NCI-H510A (cell line): ENCODE data around the gene HES2.
"Not testable (repeated sequence)": the region's sequence is repeated elsewhere in the genome, so short reads cannot be mapped to it uniquely, and the experiment has no call there.

Experiments used
- DNase-seq: peaks from one replicate; lab custom pipeline; 2025; lab: John Stamatoyannopoulos, UW

Gene HES2

GRCh38 chr1:6389971-6390370, 29.7 kb downstream of the HES2 start:
- DNase-seq: peak; percentile 65

DNA sequence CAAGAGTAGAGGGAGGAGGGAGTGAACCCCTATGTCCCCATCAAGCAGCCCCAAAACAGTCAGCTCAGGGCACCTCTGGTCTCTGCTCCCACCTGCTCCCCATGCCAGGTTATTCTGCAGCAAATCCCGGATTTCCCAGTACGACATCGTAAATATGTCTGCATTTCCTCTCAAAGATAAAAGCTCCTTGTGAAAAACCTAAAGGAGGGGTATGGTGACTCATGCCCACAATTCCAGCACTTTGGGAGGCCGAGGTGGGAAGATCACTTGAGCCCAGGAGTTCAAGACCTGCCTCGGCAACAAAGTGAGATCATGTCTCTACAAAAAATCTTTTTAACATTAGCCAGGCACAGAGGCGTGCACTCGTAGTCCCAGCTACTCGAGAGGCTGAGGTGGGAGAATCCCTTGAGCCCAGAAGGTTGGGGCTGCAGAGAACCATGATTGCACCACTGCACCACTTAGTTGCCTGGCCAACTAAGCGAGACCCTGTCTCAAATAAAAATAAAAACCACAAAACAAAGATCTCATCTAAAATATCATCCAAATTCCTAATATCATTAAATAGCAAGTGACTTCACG, 33.3 kb downstream of the HES2 start:
- no peak for DNase-seq

GRCh38 chr1:6385488-6386191, 34.1 kb downstream of the HES2 start:
- peak; percentile 98 for DNase-seq

DNA sequence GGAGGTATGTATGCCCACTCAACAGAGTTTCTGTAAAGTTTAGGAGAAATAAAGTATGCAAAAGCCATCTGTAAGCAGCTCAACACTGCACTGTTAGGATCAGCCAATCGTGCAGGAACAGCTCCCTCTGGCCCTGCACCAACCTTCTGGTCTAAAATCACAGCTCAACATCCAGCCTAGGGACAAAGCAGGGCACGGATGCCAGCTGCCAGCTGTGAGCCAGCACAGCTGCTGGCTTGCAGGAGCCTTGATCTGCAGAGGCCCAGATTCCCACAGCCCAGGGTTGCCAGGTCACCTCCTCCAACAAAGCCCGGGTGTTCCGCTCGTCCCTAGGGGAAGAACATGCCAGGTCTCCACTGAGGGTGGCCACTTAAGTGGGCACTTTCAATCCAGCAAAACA, 34.8 kb downstream of the HES2 start:
- no peak for DNase-seq

DNA sequence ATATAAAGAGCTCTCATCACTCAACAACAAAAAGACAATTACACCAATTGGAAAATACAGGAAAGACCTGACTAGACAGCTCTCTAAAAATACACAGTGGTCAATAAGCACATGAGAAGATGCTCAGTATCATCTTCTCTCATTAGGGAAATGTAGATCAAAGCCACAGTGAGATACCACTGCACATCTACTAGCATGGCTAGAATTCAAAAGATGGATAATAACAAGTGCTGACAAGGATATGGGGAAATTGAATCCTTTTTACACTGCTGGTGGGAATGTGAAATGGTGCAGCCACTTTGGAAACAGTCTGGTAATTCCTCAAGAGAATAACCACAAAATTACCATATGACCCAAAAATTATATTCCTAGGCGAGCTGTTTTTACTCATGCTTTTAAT, 35.6 kb downstream of the HES2 start:
- no peak for DNase-seq

- no peak for DNase-seq
Observed at GRCh38 chr1:6380037-6380436, 39.7 kb downstream of the HES2 start.

- no peak for DNase-seq
Observed at GRCh38 chr1:6378096-6378746, 41.5 kb downstream of the HES2 start.

DNA sequence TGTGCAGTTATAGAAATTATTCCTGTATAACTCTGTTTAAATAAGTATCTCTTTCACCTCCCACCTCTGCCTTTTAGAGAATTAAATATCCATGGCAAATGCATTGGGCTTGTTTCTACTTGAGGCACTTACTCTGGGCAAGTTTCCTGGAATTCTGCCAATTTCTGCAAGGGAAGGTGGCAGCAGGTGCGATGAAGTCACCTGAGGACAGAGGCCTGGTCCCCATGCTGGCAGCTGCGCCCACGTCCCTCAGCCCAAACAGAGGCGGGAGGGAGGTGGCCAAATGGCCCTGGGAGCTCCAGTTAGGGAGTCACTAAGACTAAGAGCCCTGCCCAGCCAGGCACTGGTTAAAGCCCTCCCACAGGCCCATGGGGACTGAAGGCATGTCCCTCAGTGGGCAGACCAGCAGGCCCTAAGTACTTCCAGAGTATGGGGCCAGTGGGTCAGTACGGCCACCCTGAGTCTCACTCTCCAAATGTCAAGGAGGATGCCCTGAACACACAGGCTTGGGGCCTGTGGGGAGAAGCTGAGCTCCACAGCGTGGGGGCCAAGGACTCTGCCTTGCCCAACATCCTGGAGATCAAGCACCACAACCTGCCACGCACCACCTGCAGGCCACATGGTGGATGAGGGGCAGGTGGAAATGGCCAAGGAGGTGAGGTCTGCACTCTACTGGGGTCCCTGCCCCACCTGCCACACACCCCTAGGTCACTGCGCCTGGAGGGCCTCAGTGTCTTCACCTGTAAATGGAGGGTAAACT, 45.6 kb downstream of the HES2 start:
- DNase-seq: peak; percentile 99

- DNase-seq: not testable (repeated sequence)
Observed at GRCh38 chr1:6372236-6372635, 47.5 kb downstream of the HES2 start.

DNA sequence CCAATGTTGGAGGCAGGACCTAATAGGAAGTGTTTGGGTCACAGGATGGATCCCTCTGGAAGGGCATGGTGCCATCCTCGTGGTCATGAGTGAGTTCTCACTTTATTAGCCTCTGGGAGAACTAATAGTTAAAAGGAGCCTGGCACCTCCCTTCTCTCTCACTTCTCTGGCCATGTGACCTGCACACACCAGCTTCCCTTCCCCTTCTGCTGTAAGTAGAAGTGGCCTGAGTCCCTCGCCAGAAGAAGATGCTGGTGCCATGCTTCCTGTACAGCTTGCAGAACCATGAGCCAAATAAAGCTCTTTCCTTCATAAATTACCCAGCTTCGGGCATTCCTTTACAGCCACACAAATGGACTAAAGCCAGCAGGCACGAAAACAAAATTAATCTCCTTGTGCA, 49.7 kb downstream of the HES2 start:
- no peak for DNase-seq

- DNase-seq: no peak
Observed at GRCh38 chr1:6367381-6368012, 52.2 kb downstream of the HES2 start.

DNA sequence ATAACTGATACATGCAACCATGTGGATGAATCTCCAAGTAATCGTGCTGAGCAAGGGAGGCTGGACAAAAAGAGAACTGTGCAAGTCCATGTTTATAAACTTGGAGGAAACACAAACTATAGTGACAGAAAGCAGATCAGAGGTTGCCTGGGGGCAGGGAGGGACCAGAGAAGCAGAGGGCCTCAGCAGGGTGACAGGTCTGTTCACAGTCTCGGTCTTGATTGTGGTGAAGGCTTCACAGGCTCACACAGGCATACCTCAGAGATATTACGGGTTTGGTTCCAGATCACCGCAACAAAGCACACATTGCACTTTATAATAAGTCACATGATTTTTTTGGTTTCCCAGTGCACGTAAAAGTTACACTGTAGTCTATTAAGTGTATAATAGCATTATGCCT, 54.7 kb downstream of the HES2 start:
- DNase-seq: no peak

DNA sequence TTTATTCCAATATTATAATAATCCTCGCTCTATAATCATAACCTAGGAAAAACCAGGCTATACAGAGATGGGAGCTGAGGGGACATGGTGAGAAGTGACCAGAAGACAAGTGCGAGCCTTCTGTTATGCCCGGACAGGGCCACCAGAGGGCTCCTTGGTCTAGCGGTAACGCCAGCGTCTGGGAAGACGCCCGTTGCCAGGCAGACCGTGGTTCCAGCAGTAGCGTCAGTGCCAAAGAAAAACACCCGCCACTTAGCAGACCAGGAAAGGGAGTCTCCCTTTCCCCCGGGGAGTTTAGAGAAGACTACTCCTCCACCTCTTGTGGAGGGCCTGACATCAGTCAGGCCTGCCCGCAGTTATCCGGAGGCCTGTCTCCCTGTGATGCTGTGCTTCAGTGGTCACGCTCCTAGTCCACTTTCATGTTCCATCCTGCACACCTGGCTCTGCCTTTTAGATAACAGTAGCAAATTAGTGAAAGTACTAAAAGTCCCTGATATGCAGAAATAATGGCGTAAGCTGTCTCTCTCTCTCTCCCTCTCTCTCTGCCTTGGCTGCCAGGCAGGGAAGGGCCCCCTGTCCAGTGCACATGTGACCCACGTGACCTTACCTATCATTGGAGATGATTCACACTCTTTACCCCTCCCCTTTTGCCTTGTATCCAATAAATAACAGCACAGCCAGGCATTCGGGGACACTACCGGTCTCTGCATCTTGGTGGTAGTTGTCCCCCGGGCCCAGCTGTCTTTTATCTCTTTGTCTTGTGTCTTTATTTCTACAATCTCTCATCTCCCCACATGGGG, 56.4 kb downstream of the HES2 start:
- peak; percentile 62 for DNase-seq
